ENCODE data around the gene SPTLC3. TPM values are rescaled to one million over a fixed set of nuclear protein-coding genes. Genes with fewer than 3 reads are reported as not detected.

SPTLC3 gene
- total RNA-seq, 2 experiments from 2014 or later: not detected

DNA sequence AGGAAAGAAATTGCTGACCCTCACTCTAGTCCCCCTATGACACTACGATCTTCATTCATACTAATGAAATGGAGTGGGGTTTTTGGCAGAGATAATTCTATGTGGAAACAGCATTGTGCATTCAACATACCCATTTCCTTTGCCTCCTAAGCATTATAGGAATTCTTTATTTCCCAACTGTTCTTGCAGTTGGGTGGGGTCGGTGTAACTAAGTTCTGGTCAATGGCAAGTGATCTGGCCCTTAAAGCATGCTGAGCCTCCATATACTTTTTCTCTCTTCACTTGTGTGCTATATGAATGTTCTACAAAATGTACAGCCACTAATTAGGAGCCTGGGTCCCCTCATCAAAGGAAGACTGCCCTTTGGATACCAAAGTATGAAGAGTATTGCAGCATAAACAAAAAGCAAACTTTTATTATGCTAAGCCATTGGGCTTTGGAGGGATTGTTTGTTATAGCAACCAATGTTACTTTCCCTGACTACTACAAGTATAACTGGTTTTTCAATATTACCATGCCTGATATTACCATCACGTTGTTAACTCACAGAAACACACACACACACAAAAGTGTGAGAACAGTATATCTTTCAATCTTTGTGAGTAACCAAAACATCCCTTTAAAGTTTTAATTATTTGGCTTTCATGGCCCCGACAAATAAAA is 203.3 kb downstream of the SPTLC3 start:
- H3K9me3 ChIP-seq (ENCODE audit: low read length): no peaks in the 10 kb centered on the region
- no peak overlapping the region for H2AFZ ChIP-seq (ENCODE audit: low read length)
- H3K79me2 ChIP-seq (ENCODE audit: insufficient read depth, low read depth, low read length): no peaks in the 10 kb centered on the region
- no peak for TF ChIP-seq EZH2phosphoT487 (IDR thresholded peaks at IDR 0.05; ENCODE audit: borderline replicate concordance, low read depth, low read length)
- TF ChIP-seq, protein P1, sequence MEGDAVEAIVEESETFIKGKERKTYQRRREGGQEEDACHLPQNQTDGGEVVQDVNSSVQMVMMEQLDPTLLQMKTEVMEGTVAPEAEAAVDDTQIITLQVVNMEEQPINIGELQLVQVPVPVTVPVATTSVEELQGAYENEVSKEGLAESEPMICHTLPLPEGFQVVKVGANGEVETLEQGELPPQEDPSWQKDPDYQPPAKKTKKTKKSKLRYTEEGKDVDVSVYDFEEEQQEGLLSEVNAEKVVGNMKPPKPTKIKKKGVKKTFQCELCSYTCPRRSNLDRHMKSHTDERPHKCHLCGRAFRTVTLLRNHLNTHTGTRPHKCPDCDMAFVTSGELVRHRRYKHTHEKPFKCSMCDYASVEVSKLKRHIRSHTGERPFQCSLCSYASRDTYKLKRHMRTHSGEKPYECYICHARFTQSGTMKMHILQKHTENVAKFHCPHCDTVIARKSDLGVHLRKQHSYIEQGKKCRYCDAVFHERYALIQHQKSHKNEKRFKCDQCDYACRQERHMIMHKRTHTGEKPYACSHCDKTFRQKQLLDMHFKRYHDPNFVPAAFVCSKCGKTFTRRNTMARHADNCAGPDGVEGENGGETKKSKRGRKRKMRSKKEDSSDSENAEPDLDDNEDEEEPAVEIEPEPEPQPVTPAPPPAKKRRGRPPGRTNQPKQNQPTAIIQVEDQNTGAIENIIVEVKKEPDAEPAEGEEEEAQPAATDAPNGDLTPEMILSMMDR (conservative IDR thresholded peaks at IDR 0.05; ENCODE audit: low read length): no peak
- no peaks in the 10 kb centered on the region for H3K36me3 ChIP-seq (ENCODE audit: insufficient read depth, low read length)
- ChIA-PET POLR2A (no interaction called here), CTCF (ENCODE audit: unreplicated experiment) (no interaction called here)
- no peak overlapping the region for H3K27ac ChIP-seq (ENCODE audit: low read depth, low read length, poor library complexity, severe bottlenecking)
- no peak for DNase-seq (ENCODE audit: low spot score)
- no TSS peak for BruUV-seq (replicated peaks)
- no peaks in the 10 kb centered on the region for H3K4me1 ChIP-seq (ENCODE audit: insufficient read depth, low read length, poor library complexity, severe bottlenecking)
- H4K20me1 ChIP-seq (ENCODE audit: insufficient read depth, low read length): no peaks in the 10 kb centered on the region
- H3K4me3 ChIP-seq (ENCODE audit: low read depth, low read length, poor library complexity, severe bottlenecking): no peak overlapping the region
- intact Hi-C loops (cut with micrococcal nuclease; ENCODE audit: unreplicated experiment): no loop called here
- H3K4me2 ChIP-seq (ENCODE audit: low read length): no peak overlapping the region
- H3K9me2 ChIP-seq (ENCODE audit: insufficient read depth, low read length): no peaks in the 10 kb centered on the region

DNA sequence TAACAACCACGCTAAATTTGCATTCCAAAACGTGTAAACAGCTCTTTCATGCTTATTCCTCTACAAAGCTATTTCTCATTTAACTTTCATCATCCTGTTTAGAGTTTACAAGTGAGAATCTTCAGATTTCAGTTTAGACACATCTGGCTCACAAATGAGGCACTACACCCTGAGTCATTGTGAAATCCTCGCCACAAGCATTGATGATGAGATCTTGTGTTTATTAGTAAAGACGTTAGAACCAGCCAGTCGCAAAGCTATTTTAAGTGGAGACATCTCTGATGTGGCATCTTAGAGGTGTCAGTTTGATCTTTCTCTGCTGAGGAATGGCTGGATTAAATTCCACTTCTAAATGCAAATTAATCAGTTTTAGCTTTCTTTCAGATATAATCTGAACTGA is 204.0 kb downstream of the SPTLC3 start:
- Histone ChIP-seq H3K4me2 (ENCODE audit: low read length) (no peak overlapping the region), H3K36me3 (ENCODE audit: insufficient read depth, low read length) (no peaks in the 10 kb centered on the region), H4K20me1 (ENCODE audit: insufficient read depth, low read length) (no peaks in the 10 kb centered on the region), H2AFZ (ENCODE audit: low read length) (no peak overlapping the region), H3K27ac (ENCODE audit: low read depth, low read length, poor library complexity, severe bottlenecking) (no peak overlapping the region), H3K4me3 (ENCODE audit: low read depth, low read length, poor library complexity, severe bottlenecking) (no peak overlapping the region), H3K9me2 (ENCODE audit: insufficient read depth, low read length) (no peaks in the 10 kb centered on the region), H3K4me1 (ENCODE audit: insufficient read depth, low read length, poor library complexity, severe bottlenecking) (no peaks in the 10 kb centered on the region), H3K79me2 (ENCODE audit: insufficient read depth, low read depth, low read length) (no peaks in the 10 kb centered on the region), H3K9me3 (ENCODE audit: low read length) (no peaks in the 10 kb centered on the region)
- POLR2A ChIA-PET: no interaction called here
- TF ChIP-seq, protein P1 (conservative IDR thresholded peaks at IDR 0.05; ENCODE audit: low read length): no peak
- TF ChIP-seq EZH2phosphoT487 (IDR thresholded peaks at IDR 0.05; ENCODE audit: borderline replicate concordance, low read depth, low read length): no peak
- CTCF ChIA-PET (ENCODE audit: unreplicated experiment): no interaction called here
- no TSS peak for BruUV-seq (replicated peaks)
- intact Hi-C loops (cut with micrococcal nuclease; ENCODE audit: unreplicated experiment): no loop called here
- no peak for DNase-seq (ENCODE audit: low spot score)

DNA sequence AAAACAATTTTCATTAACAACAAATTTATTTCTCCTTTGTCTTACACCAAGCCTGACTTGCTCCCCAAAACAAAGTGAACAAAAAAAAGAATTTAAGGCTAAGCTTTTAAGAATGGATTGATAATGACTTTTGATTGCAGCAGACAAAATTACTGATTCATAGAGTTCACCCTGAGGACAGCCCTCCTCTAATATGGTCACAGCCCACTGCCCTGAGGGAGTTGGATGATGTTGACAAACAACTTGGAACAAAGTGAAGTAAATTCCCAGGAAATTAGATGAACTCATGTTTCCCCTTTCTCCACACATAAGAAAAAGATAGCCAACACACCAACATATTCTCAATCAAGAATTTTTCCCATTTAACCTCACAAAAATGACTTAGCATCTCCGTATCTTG is 204.6 kb downstream of the SPTLC3 start:
- TF ChIP-seq, protein P1 (conservative IDR thresholded peaks at IDR 0.05; ENCODE audit: low read length): no peak
- no peak for TF ChIP-seq EZH2phosphoT487 (IDR thresholded peaks at IDR 0.05; ENCODE audit: borderline replicate concordance, low read depth, low read length)
- Histone ChIP-seq H3K79me2 (ENCODE audit: insufficient read depth, low read depth, low read length) (no peaks in the 10 kb centered on the region), H3K4me2 (ENCODE audit: low read length) (no peak overlapping the region), H3K9me2 (ENCODE audit: insufficient read depth, low read length) (no peaks in the 10 kb centered on the region), H3K36me3 (ENCODE audit: insufficient read depth, low read length) (no peaks in the 10 kb centered on the region), H3K27ac (ENCODE audit: low read depth, low read length, poor library complexity, severe bottlenecking) (no peak overlapping the region), H3K4me3 (ENCODE audit: low read depth, low read length, poor library complexity, severe bottlenecking) (no peak overlapping the region), H3K4me1 (ENCODE audit: insufficient read depth, low read length, poor library complexity, severe bottlenecking) (no peaks in the 10 kb centered on the region), H3K9me3 (ENCODE audit: low read length) (no peaks in the 10 kb centered on the region), H2AFZ (ENCODE audit: low read length) (no peak overlapping the region), H4K20me1 (ENCODE audit: insufficient read depth, low read length) (no peaks in the 10 kb centered on the region)
- CTCF ChIA-PET (ENCODE audit: unreplicated experiment): no interaction called here
- POLR2A ChIA-PET: no interaction called here
- DNase-seq (ENCODE audit: low spot score): no peak
- no TSS peak for BruUV-seq (replicated peaks)
- intact Hi-C loops (cut with micrococcal nuclease; ENCODE audit: unreplicated experiment): no loop called here
